GM23248 (cell line): ENCODE data around the gene ADGRV1. TPM values are rescaled to one million over a fixed set of nuclear protein-coding genes. Genes with fewer than 3 reads are reported as not detected.

Experiments used
- DNase-seq: peaks from one replicate; pipeline ENCODE4 v3.0.0-alpha.2; 2015
- H2AFZ ChIP-seq: fragments of 200-600 bp; sonication (generic); 2 replicates; pipeline ENCODE4 v1.6.1; 2016; ENCODE audit warnings: antibody characterized with exemption
- H3F3A ChIP-seq: fragments of 200-600 bp; sonication (generic); 2 replicates; pipeline ENCODE4 v1.6.1; 2016; ENCODE audit warnings: mild to moderate bottlenecking, antibody characterized with exemption, mixed run types; ENCODE audit not compliant: insufficient read depth
- H3K27ac ChIP-seq: fragments of 200-600 bp; sonication (generic); 2 replicates; pipeline ENCODE4 v1.5.1; 2016; ENCODE audit warnings: mild to moderate bottlenecking
- H3K27me3 ChIP-seq: fragments of 200-600 bp; sonication (generic); replicated peaks from 2 replicates; pipeline ENCODE4 v1.6.1; 2016; ENCODE audit warnings: mild to moderate bottlenecking; ENCODE audit not compliant: insufficient read depth
- H3K36me3 ChIP-seq: fragments of 200-600 bp; sonication (generic); 2 replicates; pipeline ENCODE4 v1.6.1; 2016; ENCODE audit warnings: low read depth, mild to moderate bottlenecking
- H3K4me1 ChIP-seq: fragments of 200-600 bp; sonication (generic); 2 replicates; pipeline ENCODE4 v1.6.1; 2016; ENCODE audit warnings: mild to moderate bottlenecking; ENCODE audit not compliant: insufficient read depth
- H3K4me2 ChIP-seq: fragments of 200-600 bp; sonication (generic); one replicate; pipeline ENCODE4 v1.6.1; 2016; ENCODE audit warnings: mild to moderate bottlenecking; ENCODE audit not compliant: unreplicated experiment
- H3K4me3 ChIP-seq: fragments of 200-600 bp; sonication (generic); 2 replicates; pipeline ENCODE4 v1.5.1; 2016; ENCODE audit warnings: mild to moderate bottlenecking
- H3K79me2 ChIP-seq: fragments of 200-600 bp; sonication (generic); 2 replicates; pipeline ENCODE4 v1.6.1; 2016; ENCODE audit warnings: mild to moderate bottlenecking; ENCODE audit not compliant: insufficient read depth
- H3K9ac ChIP-seq: fragments of 200-600 bp; sonication (generic); 2 replicates; pipeline ENCODE4 v1.6.1; 2016; ENCODE audit warnings: mild to moderate bottlenecking
- H3K9me2 ChIP-seq: fragments of 200-600 bp; sonication (generic); 2 replicates; pipeline ENCODE4 v1.6.1; 2016; ENCODE audit warnings: mixed run types, mild to moderate bottlenecking, moderate library complexity; ENCODE audit not compliant: insufficient read depth
- H3K9me3 ChIP-seq: fragments of 200-600 bp; sonication (generic); one replicate; pipeline ENCODE4 v1.6.1; 2017; ENCODE audit warnings: low read depth
- H4K20me1 ChIP-seq: fragments of 200-600 bp; sonication (generic); 2 replicates; pipeline ENCODE4 v1.6.0; 2016; ENCODE audit not compliant: insufficient read depth
- EZH2 ChIP-seq: fragments of 200-600 bp; sonication (generic); IDR thresholded peaks from 2 replicates; pipeline ENCODE4 v1.6.1; 2018; ENCODE audit warnings: antibody characterized with exemption, mild to moderate bottlenecking; ENCODE audit not compliant: insufficient read depth, poor library complexity, severe bottlenecking
- EZH2phosphoT487 ChIP-seq: fragments of 200-600 bp; sonication (generic); IDR thresholded peaks from 2 replicates; pipeline ENCODE4 v1.6.1; 2018; ENCODE audit warnings: antibody characterized with exemption, moderate library complexity, mild to moderate bottlenecking, low read depth; ENCODE audit not compliant: insufficient read depth
- WGBS, 2 experiments: methylation state at CpG; one replicate each; pipeline ENCODE4 v1.1.6; 2015 to 2017; ENCODE audit warnings: low lambda C conversion rate in 2 of 2, low coverage in 1 of 2; ENCODE audit errors: missing lambda C conversion rate in 2 of 2; 5-methylcytosine and 5-hydroxymethylcytosine counted together
- in situ Hi-C: fragments of 300-500 bp; cut with MboI; formaldehyde crosslinking; loops from 2 replicates; pipeline ENCODE4 v1.15.0; 2020
- polyA plus RNA-seq: library from polyadenylated mRNA; unstranded; fragments of >200 nt; fragmentation: Nextera tagmentation; extraction: Ambion mirVana; gene quantifications from 2 replicates; pipeline ENCODE4 v1.2.1, GENCODE V29; 2016
- total RNA-seq: library from RNA; depleted of rRNA; stranded (reverse); fragments of >200 nt; shearing (Covaris generic); gene quantifications from 2 replicates; pipeline ENCODE4 v1.2.3, GENCODE V29; 2014; rRNA removed

Gene ADGRV1
- total RNA-seq (not detected in 2 replicates), polyA plus RNA-seq (not detected in 2 replicates)

GRCh38 chr5:90558344-90559192 is at the start of gene ADGRV1:
Gene ADGRV1, plus strand, starts transcription at chr5:90558797. Its CDS starts 99 bp downstream, at chr5:90558896.
- H4K20me1 ChIP-seq: no peaks in the 10 kb centered on the region
- peak within 1 kb of the TSS; percentile 38 for H3K4me3 ChIP-seq
- TF ChIP-seq EZH2phosphoT487 (no peak), EZH2 (no peak)
- 3% methylated on average over 56 to 58 of the region's 60 CpGs for WGBS, 2 experiments
- H3K4me2 ChIP-seq: peak within 1 kb of the TSS; percentile 47
- H3K36me3 ChIP-seq: no peaks in the 10 kb centered on the region
- DNase-seq: peak; percentile 30
- no peaks in the 10 kb centered on the region for H3K79me2 ChIP-seq
- H3F3A ChIP-seq: no peaks in the 10 kb centered on the region
- in situ Hi-C loops: no loop called here
- no peak within 1 kb of the TSS for H3K9ac ChIP-seq
- H2AFZ ChIP-seq: peak within 1 kb of the TSS; percentile 23; the same call in 1 of the 2 replicates
- no peak within 1 kb of the TSS for H3K27ac ChIP-seq
- H3K27me3 ChIP-seq: peaks cover 54% of the 10 kb centered on the region
- H3K4me1 ChIP-seq: no peaks in the 10 kb centered on the region
- H3K9me3 ChIP-seq: no peaks in the 10 kb centered on the region
- no peaks in the 10 kb centered on the region for H3K9me2 ChIP-seq

DNA sequence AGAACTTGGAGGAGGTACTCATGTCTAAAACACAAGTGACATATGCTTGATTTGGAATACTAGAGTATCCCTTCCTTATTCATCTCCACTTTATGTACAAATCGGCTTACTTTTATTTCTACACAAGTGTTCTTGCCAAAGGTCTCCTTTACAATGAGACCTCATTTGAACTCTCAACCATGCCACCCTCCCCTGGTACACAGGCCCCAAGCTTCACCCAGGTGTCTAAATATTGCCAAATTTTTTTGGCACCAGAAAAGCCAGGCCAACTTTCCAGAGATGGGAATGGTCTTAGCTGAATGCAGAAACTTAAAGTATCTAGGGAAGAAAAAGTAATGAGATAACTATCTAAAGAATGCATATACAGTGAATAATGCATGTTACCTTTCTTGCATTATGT is 48.2 kb upstream of the ADGRV1 start:
- H3K4me3 ChIP-seq: no peak overlapping the region
- in situ Hi-C loops: no loop called here
- H3K4me1 ChIP-seq: peaks cover 8% of the 10 kb centered on the region; the same call in 1 of the 2 replicates
- no peak overlapping the region for H3K4me2 ChIP-seq
- H2AFZ ChIP-seq: no peak overlapping the region
- H3K9me2 ChIP-seq: no peaks in the 10 kb centered on the region
- WGBS, 2 experiments: 96 to 97% methylated on average over 1 of the region's 1 CpG
- H3K27me3 ChIP-seq: no peaks in the 10 kb centered on the region
- peaks cover 6% of the 10 kb centered on the region; the same call in 1 of the 2 replicates for H3K36me3 ChIP-seq
- peaks cover 10% of the 10 kb centered on the region; the same call in 1 of the 2 replicates for H3F3A ChIP-seq
- H3K79me2 ChIP-seq: no peaks in the 10 kb centered on the region
- DNase-seq: no peak
- H3K27ac ChIP-seq: no peak overlapping the region
- no peaks in the 10 kb centered on the region for H4K20me1 ChIP-seq
- TF ChIP-seq EZH2 (no peak), EZH2phosphoT487 (no peak)
- H3K9me3 ChIP-seq: no peaks in the 10 kb centered on the region
- no peak overlapping the region for H3K9ac ChIP-seq

GRCh38 chr5:90514520-90514919 is 44.1 kb upstream of the ADGRV1 start:
- Histone ChIP-seq H3K4me2 (no peak overlapping the region), H3K9me2 (no peaks in the 10 kb centered on the region), H3K4me1 (peaks cover 12% of the 10 kb centered on the region; the same call in 1 of the 2 replicates), H2AFZ (no peak overlapping the region), H3K9ac (no peak overlapping the region), H4K20me1 (no peaks in the 10 kb centered on the region), H3F3A (peaks cover 14% of the 10 kb centered on the region; the same call in 1 of the 2 replicates), H3K9me3 (no peaks in the 10 kb centered on the region), H3K4me3 (no peak overlapping the region), H3K79me2 (no peaks in the 10 kb centered on the region), H3K27me3 (no peaks in the 10 kb centered on the region), H3K36me3 (peaks cover 15% of the 10 kb centered on the region), H3K27ac (no peak overlapping the region)
- no peak for DNase-seq
- no peak for TF ChIP-seq EZH2phosphoT487
- in situ Hi-C loops: no loop called here
- 94 to 95% methylated on average over 3 of the region's 3 CpGs for WGBS, 2 experiments

DNA sequence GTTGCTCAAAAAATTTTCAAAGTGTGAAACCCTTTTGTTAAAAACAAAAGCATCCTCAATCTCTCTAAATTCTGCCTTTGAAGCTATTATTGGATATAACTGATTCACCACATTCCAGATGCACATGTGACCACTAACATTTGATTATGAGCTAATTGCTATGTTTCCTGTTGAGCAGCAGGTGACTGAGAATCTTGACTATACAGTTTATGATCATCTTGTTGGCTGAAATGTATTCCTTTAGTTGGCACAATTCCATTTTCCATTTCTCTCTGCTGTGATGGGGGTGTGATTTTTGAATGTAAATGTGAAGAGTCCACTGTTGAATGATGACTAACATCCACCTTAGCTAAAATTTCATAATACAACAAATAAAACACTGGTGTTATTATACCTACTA is 39.9 kb upstream of the ADGRV1 start:
- peak; percentile 28 for DNase-seq
- Histone ChIP-seq H3K27ac (no peak overlapping the region), H3K27me3 (no peaks in the 10 kb centered on the region)

More for the DNA sequence above, 39.9 kb upstream of the ADGRV1 start:
- no peaks in the 10 kb centered on the region for H4K20me1 ChIP-seq
- H3K4me3 ChIP-seq: no peak overlapping the region
- H3K9ac ChIP-seq: no peak overlapping the region
- no peak overlapping the region for H3K4me2 ChIP-seq
- 0 out of 2 replicates have a peak, but pooled peaks cover 5% of the 10 kb centered on the region for H3K4me1 ChIP-seq
- H3K36me3 ChIP-seq: peaks cover 30% of the 10 kb centered on the region
- no peaks in the 10 kb centered on the region for H3K9me3 ChIP-seq
- in situ Hi-C loops: no loop called here
- H3K79me2 ChIP-seq: 0 out of 2 replicates have a peak, but pooled peaks cover 3% of the 10 kb centered on the region
- H3F3A ChIP-seq: 0 out of 2 replicates have a peak, but pooled peaks cover 7% of the 10 kb centered on the region
- no peak for TF ChIP-seq EZH2phosphoT487
- no peaks in the 10 kb centered on the region for H3K9me2 ChIP-seq
- H2AFZ ChIP-seq: no peak overlapping the region
